GM18519 (cell line): Measurements from ENCODE around the gene B3GALT5.

Source experiments
- ATAC-seq: cut with Tn5 transposase; IDR thresholded peaks from one replicate; pipeline ENCODE4 v1.9.1; 2021; ENCODE audit warnings: mild to moderate bottlenecking, moderate library complexity; ENCODE audit not compliant: unreplicated experiment, low FRiP score

The B3GALT5 gene

DNA sequence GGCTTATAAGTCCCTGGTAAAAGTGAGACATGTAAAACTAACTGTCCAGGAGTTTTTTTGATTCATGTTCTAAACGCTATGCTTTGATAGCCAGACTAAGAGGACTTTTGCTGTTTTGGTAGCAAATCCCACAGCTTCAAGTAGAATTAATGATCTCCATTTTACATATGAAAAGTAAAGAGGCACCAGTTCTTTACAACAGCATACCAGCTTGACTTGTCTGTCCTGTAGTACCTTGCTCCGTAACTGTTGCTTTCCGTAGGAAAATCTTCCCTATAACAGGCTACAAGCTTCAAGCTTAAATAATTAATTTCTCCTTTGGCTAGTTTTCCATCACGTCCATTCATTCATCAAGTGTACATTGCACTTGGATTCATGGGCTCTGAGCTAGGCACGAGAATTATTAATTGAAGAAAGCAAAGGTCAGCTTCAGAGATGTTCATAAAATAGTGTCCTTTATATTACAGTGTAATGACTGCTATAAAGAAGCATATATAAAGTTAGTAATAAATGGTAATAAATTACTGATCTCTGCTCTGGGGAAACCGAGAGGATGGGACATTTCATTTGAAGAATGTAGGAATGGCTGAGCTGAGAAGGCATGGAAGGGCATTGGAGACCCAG, 29.2 kb downstream of the B3GALT5 start:
- no peak for ATAC-seq

DNA sequence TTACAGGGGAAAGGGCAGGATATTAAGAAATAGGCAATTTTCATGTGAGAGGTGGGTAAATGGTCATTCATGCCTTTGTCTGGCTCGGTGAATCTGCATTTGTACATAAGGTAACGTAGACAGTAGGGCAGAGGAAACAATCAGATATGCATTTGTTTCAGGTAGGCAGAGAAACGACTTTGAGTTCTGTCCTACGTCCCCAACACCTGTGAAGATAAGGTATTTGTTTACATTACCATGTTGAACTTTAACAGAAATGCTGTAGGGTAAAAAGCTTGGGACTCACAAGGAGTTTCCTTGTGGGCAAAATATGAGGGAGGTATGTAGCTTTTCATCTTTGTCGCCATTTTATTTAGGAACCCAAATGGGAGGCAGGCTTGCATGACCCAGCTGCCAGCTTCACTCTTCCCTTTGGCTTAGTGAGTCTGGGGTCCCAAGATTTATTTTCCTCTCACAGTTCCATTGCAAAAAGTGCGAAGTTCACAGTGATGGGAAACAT, 31.4 kb downstream of the B3GALT5 start:
- no peak for ATAC-seq

- no peak for ATAC-seq
Observed at GRCh38 chr21:39645331-39645730, 32.6 kb downstream of the B3GALT5 start.

DNA sequence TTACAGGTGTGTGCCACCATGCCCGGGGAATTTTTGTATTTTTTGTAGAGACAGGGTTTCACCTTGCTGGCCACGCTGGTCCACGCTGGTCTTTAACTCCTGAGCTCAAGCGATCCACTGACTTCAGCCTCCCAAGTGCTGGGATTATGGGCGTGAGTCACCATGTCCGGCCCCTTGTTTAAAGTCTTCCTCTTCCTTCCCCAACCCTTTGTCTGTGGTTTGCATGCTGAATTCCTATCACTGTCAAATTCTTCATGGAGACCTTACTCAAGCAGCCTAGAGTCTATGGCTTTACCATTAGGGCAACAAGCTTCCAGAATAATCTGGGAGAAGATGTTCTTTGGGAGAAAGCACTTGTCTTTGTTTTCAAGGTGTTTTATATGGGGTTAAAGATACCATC, 34.7 kb downstream of the B3GALT5 start:
- ATAC-seq = no peak

GRCh38 chr21:39648879-39649278, 36.1 kb downstream of the B3GALT5 start:
- no peak for ATAC-seq

- ATAC-seq = no peak
Observed at GRCh38 chr21:39649526-39649925, 36.8 kb downstream of the B3GALT5 start.

GRCh38 chr21:39650306-39650705, 37.6 kb downstream of the B3GALT5 start:
- ATAC-seq = no peak

DNA sequence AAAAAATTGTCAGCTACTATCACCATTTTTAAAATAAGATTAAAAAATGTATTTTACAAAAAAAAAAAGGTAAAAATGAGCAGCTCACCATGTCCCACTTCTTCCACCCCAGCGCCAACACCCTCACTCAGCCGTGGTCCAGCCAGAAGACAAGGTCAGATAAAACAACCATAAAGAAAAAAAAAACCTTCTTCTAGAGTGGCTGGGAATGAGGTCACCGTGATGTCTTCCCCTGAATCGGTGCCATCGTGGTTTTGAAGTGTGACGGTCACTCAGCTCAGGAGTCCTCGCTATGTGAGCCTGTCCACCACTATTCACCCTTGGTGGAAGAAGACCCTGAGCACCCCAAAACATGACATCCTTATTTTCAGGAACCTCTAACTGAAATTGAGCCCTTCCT, 38.1 kb downstream of the B3GALT5 start:
- no peak for ATAC-seq

DNA sequence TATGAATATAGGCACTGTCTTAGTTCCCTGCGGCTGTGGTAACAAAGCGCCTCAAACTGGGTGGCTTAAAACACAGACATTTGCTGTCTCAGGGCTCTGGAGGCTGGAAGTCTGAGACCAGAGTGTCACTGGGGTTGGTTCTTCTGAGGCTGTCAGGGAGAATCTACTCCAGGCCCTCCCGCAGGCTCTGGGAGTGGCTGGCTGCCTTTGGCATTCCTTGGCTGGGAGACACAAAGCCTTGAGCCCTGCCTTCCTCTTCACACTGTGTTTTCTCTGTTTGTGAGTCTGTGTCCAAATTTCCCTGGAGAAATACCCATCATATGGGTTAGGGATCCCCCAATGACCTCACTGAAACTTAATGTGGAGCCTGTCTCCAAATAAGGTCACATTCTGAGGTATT, 38.5 kb downstream of the B3GALT5 start:
- ATAC-seq = no peak

DNA sequence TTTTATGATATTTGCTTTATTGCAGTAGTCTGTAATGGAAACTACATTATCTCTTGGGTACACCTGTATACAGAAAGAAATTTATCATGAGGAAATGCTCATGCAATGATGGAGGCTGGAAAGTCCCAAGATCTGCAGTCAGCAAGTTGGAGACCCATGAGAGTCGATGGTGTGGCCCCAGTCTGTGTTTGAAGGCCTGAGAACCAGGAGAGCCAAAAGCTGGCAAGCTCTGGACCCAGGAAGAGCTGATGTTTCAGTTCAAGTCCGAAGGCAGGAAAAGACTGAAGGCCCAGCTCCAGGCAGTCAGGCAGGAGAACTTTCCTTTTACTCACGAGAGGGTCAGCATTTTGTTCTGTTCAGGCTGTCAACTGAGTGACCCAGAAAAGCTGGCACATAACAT, 42.2 kb downstream of the B3GALT5 start:
- ATAC-seq = no peak

GRCh38 chr21:39655589-39655988, 42.8 kb downstream of the B3GALT5 start:
- ATAC-seq = no peak

- no peak for ATAC-seq
Observed at GRCh38 chr21:39656209-39656608, 43.5 kb downstream of the B3GALT5 start.

- ATAC-seq = no peak
Observed at GRCh38 chr21:39657091-39657689, 44.5 kb downstream of the B3GALT5 start.

DNA sequence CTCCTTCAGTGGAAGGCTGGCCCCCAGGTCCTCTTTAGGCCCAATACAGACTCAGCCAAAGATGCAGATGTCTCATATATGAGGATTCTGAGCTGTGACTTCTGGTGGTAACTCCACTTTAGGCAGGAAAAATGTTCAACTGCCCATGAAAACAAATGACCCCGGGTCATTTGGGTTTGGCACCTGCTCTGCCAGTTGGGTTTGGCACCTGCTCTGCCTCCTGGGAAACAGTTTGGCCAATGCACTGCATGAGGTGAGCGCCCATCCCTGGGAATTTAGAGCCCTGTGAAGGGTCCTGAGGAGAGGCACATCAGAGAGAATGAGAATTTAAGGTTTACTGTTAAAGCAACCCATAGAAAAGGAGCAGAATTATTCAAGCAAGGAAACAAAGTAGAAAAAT, 45.3 kb downstream of the B3GALT5 start:
- no peak for ATAC-seq

GRCh38 chr21:39659070-39659815, 46.5 kb downstream of the B3GALT5 start:
- no peak for ATAC-seq

- no peak for ATAC-seq
Observed at GRCh38 chr21:39660191-39660980, 47.6 kb downstream of the B3GALT5 start.

DNA sequence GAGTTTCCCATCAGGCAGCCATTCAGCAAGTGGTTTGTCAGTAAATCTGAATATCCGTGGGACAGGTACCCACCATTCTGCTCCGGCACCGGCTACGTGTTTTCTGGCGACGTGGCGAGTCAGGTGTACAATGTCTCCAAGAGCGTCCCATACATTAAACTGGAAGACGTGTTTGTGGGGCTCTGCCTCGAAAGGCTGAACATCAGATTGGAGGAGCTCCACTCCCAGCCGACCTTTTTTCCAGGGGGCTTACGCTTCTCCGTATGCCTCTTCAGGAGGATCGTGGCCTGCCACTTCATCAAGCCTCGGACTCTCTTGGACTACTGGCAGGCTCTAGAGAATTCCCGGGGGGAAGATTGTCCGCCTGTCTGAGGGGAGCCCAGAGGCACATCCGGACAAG, 48.4 kb downstream of the B3GALT5 start:
- ATAC-seq = no peak

- ATAC-seq = no peak
Observed at GRCh38 chr21:39661740-39662139, 49.0 kb downstream of the B3GALT5 start.

- no peak for ATAC-seq
Observed at GRCh38 chr21:39662411-39662953, 49.7 kb downstream of the B3GALT5 start.

GRCh38 chr21:39663066-39663465, 50.3 kb downstream of the B3GALT5 start:
- ATAC-seq = no peak
